Measurements from ENCODE around the gene FAM193A. TPM values are rescaled to one million over a fixed set of nuclear protein-coding genes. Genes with fewer than 3 reads are reported as not detected.

Gene FAM193A
- total RNA-seq, 1 experiment from 2014 or later: 38.2 TPM

- Histone ChIP-seq H3K27me3 (replicated peaks; ENCODE audit: insufficient read depth, low read depth, low read length, poor library complexity) (no peaks in the 10 kb centered on the region), H3K36me3 (ENCODE audit: insufficient read depth, low read length, poor library complexity, severe bottlenecking) (no peaks in the 10 kb centered on the region), H3K4me3 (ENCODE audit: low read depth, low read length, poor library complexity, severe bottlenecking) (no peak overlapping the region), H3K4me1 (ENCODE audit: insufficient read depth, low read length, poor library complexity, severe bottlenecking) (no peaks in the 10 kb centered on the region), H3K9me3 (ENCODE audit: low read depth, low read length, poor library complexity, severe bottlenecking) (no peaks in the 10 kb centered on the region), H3K27ac (ENCODE audit: low read depth, low read length, poor library complexity, severe bottlenecking) (no peak overlapping the region)
- no TSS peak for BruUV-seq (replicated peaks)
- ChIA-PET CTCF (no interaction called here), POLR2A (ENCODE audit: low non-redundant PET) (no interaction called here)
- no peak for DNase-seq (ENCODE audit: low spot score)
- intact Hi-C loops (cut with micrococcal nuclease; ENCODE audit: unreplicated experiment): no loop called here
- TF ChIP-seq, protein P1, sequence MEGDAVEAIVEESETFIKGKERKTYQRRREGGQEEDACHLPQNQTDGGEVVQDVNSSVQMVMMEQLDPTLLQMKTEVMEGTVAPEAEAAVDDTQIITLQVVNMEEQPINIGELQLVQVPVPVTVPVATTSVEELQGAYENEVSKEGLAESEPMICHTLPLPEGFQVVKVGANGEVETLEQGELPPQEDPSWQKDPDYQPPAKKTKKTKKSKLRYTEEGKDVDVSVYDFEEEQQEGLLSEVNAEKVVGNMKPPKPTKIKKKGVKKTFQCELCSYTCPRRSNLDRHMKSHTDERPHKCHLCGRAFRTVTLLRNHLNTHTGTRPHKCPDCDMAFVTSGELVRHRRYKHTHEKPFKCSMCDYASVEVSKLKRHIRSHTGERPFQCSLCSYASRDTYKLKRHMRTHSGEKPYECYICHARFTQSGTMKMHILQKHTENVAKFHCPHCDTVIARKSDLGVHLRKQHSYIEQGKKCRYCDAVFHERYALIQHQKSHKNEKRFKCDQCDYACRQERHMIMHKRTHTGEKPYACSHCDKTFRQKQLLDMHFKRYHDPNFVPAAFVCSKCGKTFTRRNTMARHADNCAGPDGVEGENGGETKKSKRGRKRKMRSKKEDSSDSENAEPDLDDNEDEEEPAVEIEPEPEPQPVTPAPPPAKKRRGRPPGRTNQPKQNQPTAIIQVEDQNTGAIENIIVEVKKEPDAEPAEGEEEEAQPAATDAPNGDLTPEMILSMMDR (conservative IDR thresholded peaks at IDR 0.05; ENCODE audit: low read depth, low read length): no peak
- no peak for TF ChIP-seq EZH2 (IDR thresholded peaks at IDR 0.05; ENCODE audit: borderline replicate concordance, low read depth, low read length, poor library complexity, severe bottlenecking)
These were observed 71.4 kb downstream of the FAM193A start for GRCh38 chr4:2607822-2608221.

DNA sequence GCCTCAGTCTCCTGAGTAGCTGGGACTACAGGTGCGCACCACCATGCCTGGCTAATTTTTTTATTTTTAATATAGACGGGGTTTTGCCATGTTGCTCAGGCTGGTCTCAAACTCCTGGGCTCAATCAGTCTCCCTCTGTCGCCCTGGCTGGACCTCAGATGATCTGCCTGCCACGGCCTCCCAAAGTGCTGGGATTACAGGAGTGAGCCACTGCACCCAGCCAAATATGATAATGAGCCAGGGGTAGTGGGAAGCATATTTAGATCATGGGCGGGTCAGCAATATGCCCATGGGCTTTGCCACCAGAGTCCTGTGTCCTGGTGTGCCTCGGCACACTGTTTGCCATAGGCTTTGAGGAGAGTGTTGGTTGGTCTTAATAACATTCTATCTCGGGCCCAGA, 71.8 kb downstream of the FAM193A start:
- TF ChIP-seq, protein P1 (conservative IDR thresholded peaks at IDR 0.05; ENCODE audit: low read depth, low read length): no peak
- TF ChIP-seq EZH2 (IDR thresholded peaks at IDR 0.05; ENCODE audit: borderline replicate concordance, low read depth, low read length, poor library complexity, severe bottlenecking): no peak
- no peaks in the 10 kb centered on the region for H3K9me3 ChIP-seq (ENCODE audit: low read depth, low read length, poor library complexity, severe bottlenecking)
- CTCF ChIA-PET: no interaction called here
- POLR2A ChIA-PET (ENCODE audit: low non-redundant PET): no interaction called here
- DNase-seq (ENCODE audit: low spot score): no peak
- no peaks in the 10 kb centered on the region for H3K36me3 ChIP-seq (ENCODE audit: insufficient read depth, low read length, poor library complexity, severe bottlenecking)
- intact Hi-C loops (cut with micrococcal nuclease; ENCODE audit: unreplicated experiment): no loop called here
- no peaks in the 10 kb centered on the region for H3K4me1 ChIP-seq (ENCODE audit: insufficient read depth, low read length, poor library complexity, severe bottlenecking)
- no TSS peak for BruUV-seq (replicated peaks)
- H3K4me3 ChIP-seq (ENCODE audit: low read depth, low read length, poor library complexity, severe bottlenecking): no peak overlapping the region
- H3K27ac ChIP-seq (ENCODE audit: low read depth, low read length, poor library complexity, severe bottlenecking): no peak overlapping the region
- no peaks in the 10 kb centered on the region for H3K27me3 ChIP-seq (replicated peaks; ENCODE audit: insufficient read depth, low read depth, low read length, poor library complexity)

DNA sequence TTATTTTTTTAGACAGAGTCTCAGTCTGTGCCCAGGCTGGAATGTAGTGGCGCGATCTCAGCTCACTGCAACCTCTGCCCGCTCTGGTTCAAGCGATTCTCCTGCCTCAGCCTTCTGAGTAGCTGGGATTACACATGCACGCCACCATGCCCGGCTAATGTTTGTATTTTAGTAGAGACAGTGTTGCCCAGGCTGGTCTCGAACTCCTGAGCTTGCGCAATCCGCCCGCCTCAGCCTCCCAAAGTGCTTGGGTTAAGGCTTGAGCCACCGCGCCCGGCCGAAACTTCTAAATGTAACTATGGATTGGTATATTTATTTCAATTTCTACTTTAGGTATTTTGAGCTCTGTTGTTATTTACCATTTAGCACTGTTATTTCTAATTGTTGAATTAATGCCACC, 79.4 kb downstream of the FAM193A start:
- Histone ChIP-seq H3K4me1 (ENCODE audit: insufficient read depth, low read length, poor library complexity, severe bottlenecking) (no peaks in the 10 kb centered on the region), H3K27me3 (replicated peaks; ENCODE audit: insufficient read depth, low read depth, low read length, poor library complexity) (no peaks in the 10 kb centered on the region), H3K4me3 (ENCODE audit: low read depth, low read length, poor library complexity, severe bottlenecking) (no peak overlapping the region), H3K27ac (ENCODE audit: low read depth, low read length, poor library complexity, severe bottlenecking) (no peak overlapping the region), H3K36me3 (ENCODE audit: insufficient read depth, low read length, poor library complexity, severe bottlenecking) (no peaks in the 10 kb centered on the region), H3K9me3 (ENCODE audit: low read depth, low read length, poor library complexity, severe bottlenecking) (no peaks in the 10 kb centered on the region)
- no peak for TF ChIP-seq EZH2 (IDR thresholded peaks at IDR 0.05; ENCODE audit: borderline replicate concordance, low read depth, low read length, poor library complexity, severe bottlenecking)
- TF ChIP-seq, protein P1 (conservative IDR thresholded peaks at IDR 0.05; ENCODE audit: low read depth, low read length): no peak
- CTCF ChIA-PET: no interaction called here
- BruUV-seq (replicated peaks): no TSS peak
- POLR2A ChIA-PET (ENCODE audit: low non-redundant PET): no interaction called here
- no peak for DNase-seq (ENCODE audit: low spot score)
- intact Hi-C loops (cut with micrococcal nuclease; ENCODE audit: unreplicated experiment): no loop called here
